ENCODE results near the gene FRMD4B.
"Not testable (repeated sequence)": the region's sequence is repeated elsewhere in the genome, so short reads cannot be mapped to it uniquely, and the experiment has no call there.

Gene FRMD4B

DNA sequence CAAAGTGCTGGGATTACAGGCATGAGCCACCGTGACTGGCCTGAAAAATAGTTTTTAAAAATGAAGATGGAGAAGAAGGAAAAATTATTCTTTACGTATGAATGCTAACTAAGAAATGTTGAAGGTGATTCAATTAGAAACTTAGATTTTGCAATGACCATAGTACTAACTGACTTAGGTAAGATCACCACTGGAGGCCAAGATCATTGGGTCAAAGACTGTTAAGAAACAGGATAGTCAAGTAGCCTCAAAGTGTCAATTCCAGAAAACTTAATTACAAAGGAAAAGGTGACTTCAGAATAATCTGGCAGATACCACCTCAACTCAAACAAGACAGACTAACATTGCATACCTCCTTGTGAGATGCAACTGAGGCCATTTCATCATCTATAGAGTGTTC, 119.3 kb downstream of the FRMD4B start:
- DNase-seq (ENCODE audit: low spot score): no peak
- TF ChIP-seq, protein P1, sequence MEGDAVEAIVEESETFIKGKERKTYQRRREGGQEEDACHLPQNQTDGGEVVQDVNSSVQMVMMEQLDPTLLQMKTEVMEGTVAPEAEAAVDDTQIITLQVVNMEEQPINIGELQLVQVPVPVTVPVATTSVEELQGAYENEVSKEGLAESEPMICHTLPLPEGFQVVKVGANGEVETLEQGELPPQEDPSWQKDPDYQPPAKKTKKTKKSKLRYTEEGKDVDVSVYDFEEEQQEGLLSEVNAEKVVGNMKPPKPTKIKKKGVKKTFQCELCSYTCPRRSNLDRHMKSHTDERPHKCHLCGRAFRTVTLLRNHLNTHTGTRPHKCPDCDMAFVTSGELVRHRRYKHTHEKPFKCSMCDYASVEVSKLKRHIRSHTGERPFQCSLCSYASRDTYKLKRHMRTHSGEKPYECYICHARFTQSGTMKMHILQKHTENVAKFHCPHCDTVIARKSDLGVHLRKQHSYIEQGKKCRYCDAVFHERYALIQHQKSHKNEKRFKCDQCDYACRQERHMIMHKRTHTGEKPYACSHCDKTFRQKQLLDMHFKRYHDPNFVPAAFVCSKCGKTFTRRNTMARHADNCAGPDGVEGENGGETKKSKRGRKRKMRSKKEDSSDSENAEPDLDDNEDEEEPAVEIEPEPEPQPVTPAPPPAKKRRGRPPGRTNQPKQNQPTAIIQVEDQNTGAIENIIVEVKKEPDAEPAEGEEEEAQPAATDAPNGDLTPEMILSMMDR (IDR thresholded peaks at IDR 0.05; ENCODE audit: borderline replicate concordance, control extremely low read depth, extremely low read depth, insufficient read depth, missing control alignments): no peak
- in situ Hi-C loops (cut with MboI; ENCODE audit: low sequenced_read_pairs, unreplicated experiment): no loop called here

DNA sequence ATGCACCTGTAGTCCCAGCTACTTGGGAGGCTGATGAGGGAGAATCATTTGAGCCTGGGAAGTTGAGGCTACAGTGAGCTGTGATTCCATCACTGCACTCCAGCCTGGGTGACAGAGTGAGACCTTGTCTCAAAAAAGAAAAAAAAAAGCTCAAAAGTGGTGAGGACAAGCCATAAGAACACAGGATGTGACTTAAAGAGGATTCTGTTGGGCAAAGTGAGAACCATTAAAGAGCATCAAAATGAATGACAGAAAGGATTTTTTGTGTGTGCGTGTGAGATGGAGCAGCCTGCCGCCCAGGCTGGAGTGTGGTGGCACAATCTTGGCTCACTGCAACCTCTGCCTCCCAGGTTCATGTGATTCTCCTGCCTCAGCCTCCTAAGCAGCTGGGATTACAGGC, 119.8 kb downstream of the FRMD4B start:
- in situ Hi-C loops (cut with MboI; ENCODE audit: low sequenced_read_pairs, unreplicated experiment); DNase-seq (ENCODE audit: low spot score): not testable (repeated sequence)

DNA sequence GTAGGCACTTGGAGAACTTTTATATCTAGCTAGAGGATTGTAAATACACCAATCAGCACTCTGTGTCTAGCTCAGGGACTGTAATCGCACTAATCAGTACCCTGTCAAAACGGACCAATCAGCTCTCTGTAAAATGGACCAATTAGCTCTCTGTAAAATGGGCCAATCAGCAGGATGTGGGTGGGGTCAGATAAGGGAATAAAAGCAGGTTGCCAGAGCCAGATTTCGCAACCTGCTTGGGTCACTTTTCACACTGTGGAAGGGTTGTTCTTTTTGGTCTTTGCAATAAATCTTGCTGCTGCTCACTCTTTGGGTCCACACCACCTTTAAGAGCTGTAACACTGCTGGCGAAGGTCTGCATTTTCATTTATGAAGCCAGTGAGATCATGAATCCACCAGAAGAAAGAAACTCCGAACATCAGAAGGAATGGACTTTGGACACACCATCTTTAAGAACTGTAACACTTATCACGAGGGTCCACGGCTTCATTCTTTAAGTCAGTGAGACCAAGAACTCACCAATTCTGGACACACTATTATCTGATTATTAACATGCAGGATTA, 125.0 kb downstream of the FRMD4B start:
- DNase-seq (ENCODE audit: low spot score); in situ Hi-C loops (cut with MboI; ENCODE audit: low sequenced_read_pairs, unreplicated experiment): not testable (repeated sequence)

DNA sequence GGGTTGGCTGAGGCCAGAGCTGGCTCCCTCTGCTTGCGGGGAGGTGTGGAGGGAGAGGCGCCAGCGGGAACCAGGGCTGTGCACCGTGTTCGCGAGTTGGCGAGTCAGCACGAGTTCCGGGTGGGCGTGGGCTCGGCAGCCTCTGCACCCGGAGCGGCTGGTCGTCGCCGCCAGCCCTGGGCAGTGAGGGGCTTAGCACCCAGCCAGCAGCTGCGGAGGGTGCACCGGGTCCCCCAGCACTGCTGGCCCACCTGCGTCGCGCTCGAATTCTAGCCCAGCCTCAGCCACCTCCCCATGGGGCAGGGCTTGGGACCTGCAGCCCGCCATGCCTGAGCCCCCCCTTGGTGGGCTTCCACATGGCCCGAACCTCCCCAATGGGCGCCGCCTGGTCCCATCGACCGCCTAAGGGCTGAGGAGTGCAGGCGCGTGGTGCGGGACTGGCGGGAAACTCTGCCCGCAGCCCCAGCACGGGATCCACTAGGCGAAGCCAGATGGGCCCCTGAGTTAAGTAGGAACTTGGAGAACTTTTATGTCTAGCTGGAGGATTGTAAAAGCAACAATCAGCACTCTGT, 125.6 kb downstream of the FRMD4B start:
- no peak for DNase-seq (ENCODE audit: low spot score)
- TF ChIP-seq, protein P1 (IDR thresholded peaks at IDR 0.05; ENCODE audit: borderline replicate concordance, control extremely low read depth, extremely low read depth, insufficient read depth, missing control alignments): no peak
- in situ Hi-C loops (cut with MboI; ENCODE audit: low sequenced_read_pairs, unreplicated experiment): no loop called here

DNA sequence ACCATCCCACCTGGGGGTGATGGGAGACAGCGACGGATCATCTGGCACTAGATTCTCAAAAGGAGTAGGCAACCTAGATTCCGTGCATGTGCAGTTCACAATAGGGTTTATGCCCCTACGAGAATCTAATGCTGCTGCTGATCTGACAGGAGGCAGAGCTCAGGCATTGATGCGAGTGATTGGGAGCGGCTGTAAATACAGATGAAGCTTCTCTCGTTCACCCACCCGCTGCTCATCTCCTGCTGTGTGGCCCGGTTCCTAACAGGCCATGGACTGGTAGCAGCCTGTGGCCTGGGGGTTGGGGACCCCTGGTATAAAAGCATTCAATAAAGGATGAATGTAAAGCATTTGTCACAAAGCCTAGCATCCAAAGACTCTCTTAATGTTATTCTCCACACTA, 126.8 kb downstream of the FRMD4B start:
- DNase-seq (ENCODE audit: low spot score): no peak
- TF ChIP-seq, protein P1 (IDR thresholded peaks at IDR 0.05; ENCODE audit: borderline replicate concordance, control extremely low read depth, extremely low read depth, insufficient read depth, missing control alignments): no peak
- in situ Hi-C loops (cut with MboI; ENCODE audit: low sequenced_read_pairs, unreplicated experiment): no loop called here

DNA sequence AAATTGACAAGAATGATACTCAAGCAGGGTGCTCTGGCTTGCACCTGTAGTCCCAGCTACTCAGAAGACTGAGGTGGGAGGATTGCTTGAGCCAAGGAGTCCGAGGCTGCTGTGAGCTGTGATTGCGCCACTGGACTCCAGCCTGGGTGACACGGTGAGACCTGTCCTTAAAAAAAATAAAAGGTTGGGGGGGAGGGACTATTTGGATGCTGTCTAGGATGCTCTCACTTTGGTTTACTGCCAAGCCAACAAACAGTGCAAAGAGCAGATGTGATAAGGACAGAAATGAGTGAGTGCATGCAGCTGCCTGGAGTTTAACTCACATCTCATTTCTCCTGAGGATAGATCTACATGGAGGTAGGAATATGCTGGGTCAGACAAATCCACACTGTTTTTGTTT, 130.0 kb downstream of the FRMD4B start:
- in situ Hi-C loops (cut with MboI; ENCODE audit: low sequenced_read_pairs, unreplicated experiment): no loop called here
- no peak for DNase-seq (ENCODE audit: low spot score)
- TF ChIP-seq, protein P1 (IDR thresholded peaks at IDR 0.05; ENCODE audit: borderline replicate concordance, control extremely low read depth, extremely low read depth, insufficient read depth, missing control alignments): no peak

DNA sequence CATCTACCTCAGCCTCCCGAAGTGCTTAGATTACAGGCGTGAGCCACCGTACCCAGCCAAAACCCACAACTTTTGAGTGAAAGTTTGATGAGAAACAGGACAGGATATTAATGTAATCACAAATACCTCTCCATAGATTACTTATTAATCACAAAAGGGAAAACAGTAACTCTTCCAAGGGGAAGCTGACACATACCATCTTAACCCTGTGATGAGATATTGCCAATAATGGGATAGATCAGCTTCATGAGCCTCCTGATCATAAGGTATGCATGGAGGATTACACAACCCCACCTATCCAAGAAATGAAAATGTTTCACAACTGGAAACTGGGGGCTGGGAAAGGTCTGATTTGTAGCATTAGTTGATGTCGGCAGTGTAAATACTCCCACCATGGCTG, 131.5 kb downstream of the FRMD4B start:
- in situ Hi-C loops (cut with MboI; ENCODE audit: low sequenced_read_pairs, unreplicated experiment): no loop called here
- no peak for DNase-seq (ENCODE audit: low spot score)
- TF ChIP-seq, protein P1 (IDR thresholded peaks at IDR 0.05; ENCODE audit: borderline replicate concordance, control extremely low read depth, extremely low read depth, insufficient read depth, missing control alignments): no peak

DNA sequence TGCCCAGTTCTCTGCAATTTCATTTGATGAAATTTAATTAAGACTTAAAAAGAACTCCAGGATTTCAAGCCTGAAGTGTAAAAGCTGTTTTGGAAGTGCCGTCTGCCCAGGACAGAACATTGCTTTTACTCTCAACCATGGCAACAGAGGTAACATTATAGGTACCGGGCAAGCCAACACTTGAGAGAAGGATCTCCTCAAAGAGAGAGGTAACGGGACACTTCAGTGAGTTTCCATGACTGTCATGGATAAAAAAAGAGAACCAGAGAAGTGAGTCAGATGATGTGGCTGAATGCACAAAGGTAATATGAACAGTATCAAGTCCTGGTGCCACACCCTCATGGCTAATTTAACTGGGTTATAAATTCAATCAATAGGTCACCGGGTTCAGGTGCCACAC, 133.3 kb downstream of the FRMD4B start:
- TF ChIP-seq, protein P1 (IDR thresholded peaks at IDR 0.05; ENCODE audit: borderline replicate concordance, control extremely low read depth, extremely low read depth, insufficient read depth, missing control alignments): no peak
- DNase-seq (ENCODE audit: low spot score): no peak
- in situ Hi-C loops (cut with MboI; ENCODE audit: low sequenced_read_pairs, unreplicated experiment): no loop called here
